ENCODE data around the gene POLG. TPM values are rescaled to one million over a fixed set of nuclear protein-coding genes. Genes with fewer than 3 reads are reported as not detected.

The POLG gene
- total RNA-seq, 1 donor from 2014 or later: 144 TPM

DNA sequence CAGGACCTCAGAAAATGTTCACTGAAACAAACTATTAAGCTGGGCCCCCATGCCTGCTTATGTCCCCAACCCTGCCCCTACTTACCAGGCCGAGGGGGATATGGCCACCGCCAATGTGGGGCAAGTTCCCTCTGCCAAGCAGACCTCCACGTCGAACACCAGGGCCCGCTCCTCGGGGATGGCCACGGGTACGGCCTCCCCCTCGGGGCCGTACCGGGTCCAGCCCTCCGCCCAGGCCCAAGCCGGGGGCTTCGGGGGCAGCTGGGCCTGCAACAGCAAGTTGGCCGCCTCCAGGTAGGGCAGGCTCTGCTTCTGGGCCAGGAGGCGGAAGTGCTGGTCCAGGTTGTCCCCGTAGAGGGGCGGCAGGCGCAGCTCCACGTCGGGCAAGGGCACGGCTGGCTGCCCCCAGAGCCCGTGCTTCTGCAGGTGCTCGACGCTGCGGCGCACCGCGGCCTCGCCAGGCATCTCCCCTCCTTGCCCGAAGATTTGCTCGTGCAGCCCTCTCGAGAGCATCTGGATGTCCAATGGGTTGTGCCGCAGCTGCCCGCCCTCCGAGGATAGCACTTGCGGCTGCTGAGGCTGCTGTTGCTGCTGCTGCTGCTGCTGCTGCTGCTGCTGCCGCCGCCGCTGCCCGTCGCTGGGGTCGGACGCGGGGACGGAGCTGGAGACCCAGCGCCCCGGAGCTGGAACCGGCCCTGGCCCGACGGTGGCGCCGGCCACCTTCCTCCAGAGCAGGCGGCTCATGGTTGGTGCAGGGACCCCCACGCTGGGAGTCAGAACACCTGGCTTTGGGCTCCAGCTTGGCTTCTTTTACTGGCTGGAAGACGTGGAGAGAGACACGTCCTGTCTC is 1.4 kb downstream of the POLG start:
- intact Hi-C loops (cut with micrococcal nuclease): loop anchor here (10.0 kb wide), 2 partner anchors 708 to 1662 kb away; partner anchors contain the start of genes AEN and PRC1
- Mint-ChIP-seq H3K4me3 (peak overlapping the region; percentile 79), H3K9me3 (no peaks in the 10 kb centered on the region), H3K36me3 (ENCODE audit: low read depth) (peaks cover 54% of the 10 kb centered on the region), H3K27me3 (peaks cover 2% of the 10 kb centered on the region), H3K4me1 (peaks cover 48% of the 10 kb centered on the region), H3K27ac (peak overlapping the region; percentile 63)
- TF ChIP-seq, protein P1, sequence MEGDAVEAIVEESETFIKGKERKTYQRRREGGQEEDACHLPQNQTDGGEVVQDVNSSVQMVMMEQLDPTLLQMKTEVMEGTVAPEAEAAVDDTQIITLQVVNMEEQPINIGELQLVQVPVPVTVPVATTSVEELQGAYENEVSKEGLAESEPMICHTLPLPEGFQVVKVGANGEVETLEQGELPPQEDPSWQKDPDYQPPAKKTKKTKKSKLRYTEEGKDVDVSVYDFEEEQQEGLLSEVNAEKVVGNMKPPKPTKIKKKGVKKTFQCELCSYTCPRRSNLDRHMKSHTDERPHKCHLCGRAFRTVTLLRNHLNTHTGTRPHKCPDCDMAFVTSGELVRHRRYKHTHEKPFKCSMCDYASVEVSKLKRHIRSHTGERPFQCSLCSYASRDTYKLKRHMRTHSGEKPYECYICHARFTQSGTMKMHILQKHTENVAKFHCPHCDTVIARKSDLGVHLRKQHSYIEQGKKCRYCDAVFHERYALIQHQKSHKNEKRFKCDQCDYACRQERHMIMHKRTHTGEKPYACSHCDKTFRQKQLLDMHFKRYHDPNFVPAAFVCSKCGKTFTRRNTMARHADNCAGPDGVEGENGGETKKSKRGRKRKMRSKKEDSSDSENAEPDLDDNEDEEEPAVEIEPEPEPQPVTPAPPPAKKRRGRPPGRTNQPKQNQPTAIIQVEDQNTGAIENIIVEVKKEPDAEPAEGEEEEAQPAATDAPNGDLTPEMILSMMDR (IDR thresholded peaks at IDR 0.05): no peak
- no peak for ATAC-seq (ENCODE audit: low read depth)
- no peak for DNase-seq
- POLR2A ChIA-PET: interaction anchor here (2.5 kb wide), 1 partner anchor 9 kb away, joined by 8 read pairs; no protein-coding TSS in a partner anchor
- CTCF ChIA-PET: interaction anchor here (1.2 kb wide), 1 partner anchor 26 kb away, joined by 3 read pairs; no protein-coding TSS in a partner anchor

DNA sequence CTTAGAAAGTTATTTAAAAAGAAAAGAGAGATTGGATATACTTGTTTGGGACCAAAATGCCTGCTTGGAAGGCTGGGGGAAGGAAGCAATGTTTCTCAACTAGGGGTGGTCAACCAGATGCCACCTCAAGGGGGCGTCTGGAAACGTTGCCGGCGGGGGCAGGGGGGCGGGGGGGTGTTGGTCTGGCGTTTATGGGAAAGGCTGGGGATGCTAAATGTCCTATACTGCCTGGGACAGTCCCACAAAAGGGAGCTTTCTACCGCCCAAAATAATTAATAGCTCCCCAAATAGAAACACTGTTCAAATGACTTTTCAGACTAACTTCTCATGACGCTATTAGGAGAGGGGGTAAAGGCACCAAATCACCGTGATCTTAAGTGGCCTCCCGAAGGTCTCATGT is 2.2 kb downstream of the POLG start:
- Mint-ChIP-seq H3K4me1 (peaks cover 48% of the 10 kb centered on the region), H3K27me3 (peaks cover 2% of the 10 kb centered on the region), H3K9me3 (no peaks in the 10 kb centered on the region), H3K27ac (no peak overlapping the region), H3K36me3 (ENCODE audit: low read depth) (peaks cover 60% of the 10 kb centered on the region), H3K4me3 (peak overlapping the region; percentile 57)
- TF ChIP-seq, protein P1 (IDR thresholded peaks at IDR 0.05): no peak
- CTCF ChIA-PET: interaction anchor here (1.2 kb wide), 1 partner anchor 27 kb away, joined by 3 read pairs; no protein-coding TSS in a partner anchor
- POLR2A ChIA-PET: no interaction called here
- intact Hi-C loops (cut with micrococcal nuclease): loop anchor here (10.0 kb wide), 2 partner anchors 708 to 1662 kb away; partner anchors contain the start of genes AEN and PRC1
- DNase-seq (no peak), ATAC-seq (ENCODE audit: low read depth) (no peak)

DNA sequence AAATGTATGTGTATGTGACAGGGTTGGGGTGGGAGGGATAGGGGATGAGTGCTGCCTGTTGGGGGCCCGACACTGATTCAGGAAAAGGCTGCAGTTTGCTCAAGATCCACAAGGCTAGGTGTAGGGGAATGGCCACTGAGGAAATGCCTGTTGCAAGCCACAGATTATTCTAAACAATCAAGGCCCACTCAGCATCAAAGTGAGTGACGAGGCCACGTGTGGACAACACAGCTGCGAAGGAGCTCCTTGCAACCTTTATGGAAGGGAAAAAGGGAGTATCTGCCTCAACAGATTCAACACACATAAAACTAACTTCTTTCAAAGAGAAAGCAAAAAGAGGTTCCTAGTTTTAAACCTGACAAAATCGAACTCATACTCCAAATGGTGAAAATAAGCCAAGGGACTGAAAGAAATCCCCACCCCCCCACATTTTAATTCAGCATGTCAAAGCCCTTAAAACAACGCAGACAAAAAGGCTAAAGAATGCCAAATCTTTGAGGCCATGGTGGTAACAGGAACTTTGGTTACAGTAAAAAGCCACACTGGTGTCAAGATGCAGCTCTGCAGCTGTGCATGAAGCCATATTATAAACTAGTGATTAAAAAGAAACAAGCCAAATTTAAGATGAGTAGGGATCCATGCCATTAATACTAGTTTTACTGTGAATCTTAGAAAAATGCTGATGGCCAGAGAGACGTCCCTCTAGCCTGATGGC is 3.6 kb downstream of the POLG start:
- Mint-ChIP-seq H3K4me3 (peak overlapping the region; percentile 41), H3K27me3 (peaks cover 2% of the 10 kb centered on the region), H3K4me1 (peaks cover 48% of the 10 kb centered on the region), H3K9me3 (no peaks in the 10 kb centered on the region), H3K27ac (no peak overlapping the region), H3K36me3 (ENCODE audit: low read depth) (peaks cover 74% of the 10 kb centered on the region)
- CTCF ChIA-PET: interaction anchor here (0.6 to 0.8 kb wide), 2 partner anchors 27 to 721 kb away, joined by 3 to 5 read pairs; no protein-coding TSS in a partner anchor
- DNase-seq (no peak), ATAC-seq (ENCODE audit: low read depth) (no peak)
- POLR2A ChIA-PET: interaction anchor here (0.6 kb wide), 1 partner anchor 233 kb away, joined by 4 read pairs; no protein-coding TSS in a partner anchor
- intact Hi-C loops (cut with micrococcal nuclease): loop anchor here (10.0 kb wide), 2 partner anchors 706 to 1664 kb away; partner anchors contain the start of genes AEN and PRC1
- TF ChIP-seq, protein P1 (IDR thresholded peaks at IDR 0.05): no peak

DNA sequence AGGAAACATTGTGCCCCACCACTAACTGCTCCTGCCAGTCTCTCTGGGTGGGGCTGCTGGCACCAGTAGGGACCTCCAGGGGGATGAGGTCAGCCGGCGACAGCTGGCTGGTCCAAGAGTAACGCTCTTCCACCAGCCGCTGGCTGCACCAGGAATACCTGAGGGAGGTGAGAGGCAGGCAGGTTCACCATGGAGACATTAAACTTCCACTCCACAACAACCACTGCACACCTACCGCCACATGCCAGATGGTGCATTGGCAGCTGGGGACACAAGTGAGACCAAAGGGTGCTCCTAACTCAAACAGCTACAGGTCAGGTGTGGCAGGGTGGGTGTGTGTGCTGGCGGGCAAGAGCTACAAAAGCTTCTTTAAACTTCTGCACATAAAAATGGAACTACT is 4.5 kb downstream of the POLG start:
- POLR2A ChIA-PET: no interaction called here
- CTCF ChIA-PET: no interaction called here
- intact Hi-C loops (cut with micrococcal nuclease): loop anchor here (10.0 kb wide), 2 partner anchors 705 to 1665 kb away; partner anchors contain the start of genes AEN and PRC1

More for the DNA sequence above, 4.5 kb downstream of the POLG start:
- DNase-seq: no peak
- Mint-ChIP-seq H3K4me3 (no peak overlapping the region), H3K36me3 (ENCODE audit: low read depth) (peaks cover 82% of the 10 kb centered on the region), H3K9me3 (no peaks in the 10 kb centered on the region), H3K27me3 (peaks cover 2% of the 10 kb centered on the region), H3K27ac (no peak overlapping the region), H3K4me1 (peaks cover 43% of the 10 kb centered on the region)
- no peak for ATAC-seq (ENCODE audit: low read depth)
- TF ChIP-seq, protein P1 (IDR thresholded peaks at IDR 0.05): no peak
